Neural progenitor cell (in vitro differentiated cells): ENCODE measurements around the gene TBC1D4.

Experiments used
- EZH2 ChIP-seq: fragments of 200-600 bp; sonication (generic); IDR thresholded peaks from 2 replicates; pipeline ENCODE4 v1.6.1; 2017; ENCODE audit warnings: antibody characterized with exemption, mild to moderate bottlenecking, moderate library complexity
- TF ChIP-seq, protein P1 (sequence below): fragments of 200-600 bp; sonication (generic); IDR thresholded peaks from 2 replicates; pipeline ENCODE4 v1.5.1; 2017; ENCODE audit warnings: antibody characterized with exemption, mild to moderate bottlenecking

DNA sequence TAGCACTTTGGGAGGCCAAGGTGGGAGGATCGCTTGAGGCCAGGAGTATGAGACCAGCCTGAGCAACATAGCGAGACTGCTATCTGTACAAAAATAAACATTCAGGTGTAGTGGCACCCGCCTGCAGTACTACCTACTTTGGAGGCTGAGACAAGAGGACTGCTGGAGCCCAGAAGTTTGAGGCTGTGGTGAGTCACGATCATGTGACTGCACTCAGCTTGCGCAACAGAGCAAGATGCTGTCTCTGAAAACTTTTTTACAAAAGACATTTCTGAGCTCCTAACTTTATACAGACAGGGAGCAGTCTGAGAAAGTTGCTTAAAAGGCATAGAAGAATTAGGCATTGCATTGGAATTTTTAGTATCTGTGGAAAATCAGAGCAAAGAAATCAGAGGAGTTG, 10.4 kb upstream of the TBC1D4 start:
- TF ChIP-seq, protein P1, sequence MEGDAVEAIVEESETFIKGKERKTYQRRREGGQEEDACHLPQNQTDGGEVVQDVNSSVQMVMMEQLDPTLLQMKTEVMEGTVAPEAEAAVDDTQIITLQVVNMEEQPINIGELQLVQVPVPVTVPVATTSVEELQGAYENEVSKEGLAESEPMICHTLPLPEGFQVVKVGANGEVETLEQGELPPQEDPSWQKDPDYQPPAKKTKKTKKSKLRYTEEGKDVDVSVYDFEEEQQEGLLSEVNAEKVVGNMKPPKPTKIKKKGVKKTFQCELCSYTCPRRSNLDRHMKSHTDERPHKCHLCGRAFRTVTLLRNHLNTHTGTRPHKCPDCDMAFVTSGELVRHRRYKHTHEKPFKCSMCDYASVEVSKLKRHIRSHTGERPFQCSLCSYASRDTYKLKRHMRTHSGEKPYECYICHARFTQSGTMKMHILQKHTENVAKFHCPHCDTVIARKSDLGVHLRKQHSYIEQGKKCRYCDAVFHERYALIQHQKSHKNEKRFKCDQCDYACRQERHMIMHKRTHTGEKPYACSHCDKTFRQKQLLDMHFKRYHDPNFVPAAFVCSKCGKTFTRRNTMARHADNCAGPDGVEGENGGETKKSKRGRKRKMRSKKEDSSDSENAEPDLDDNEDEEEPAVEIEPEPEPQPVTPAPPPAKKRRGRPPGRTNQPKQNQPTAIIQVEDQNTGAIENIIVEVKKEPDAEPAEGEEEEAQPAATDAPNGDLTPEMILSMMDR, result no peak
- TF ChIP-seq EZH2, result no peak
